GM12874 (cell line): Measurements from ENCODE around the gene PPP1R9A.

Experiments
- TF ChIP-seq, protein P1 (sequence below): IDR thresholded peaks from 2 replicates; pipeline ENCODE4 v1.5.1; 2011; ENCODE audit warnings: low read depth, mild to moderate bottlenecking, control low read depth, low read length, moderate library complexity; ENCODE audit not compliant: insufficient read depth

PPP1R9A gene

GRCh38 chr7:94957061-94957460, 49.7 kb downstream of the PPP1R9A start:
- TF ChIP-seq, protein P1, sequence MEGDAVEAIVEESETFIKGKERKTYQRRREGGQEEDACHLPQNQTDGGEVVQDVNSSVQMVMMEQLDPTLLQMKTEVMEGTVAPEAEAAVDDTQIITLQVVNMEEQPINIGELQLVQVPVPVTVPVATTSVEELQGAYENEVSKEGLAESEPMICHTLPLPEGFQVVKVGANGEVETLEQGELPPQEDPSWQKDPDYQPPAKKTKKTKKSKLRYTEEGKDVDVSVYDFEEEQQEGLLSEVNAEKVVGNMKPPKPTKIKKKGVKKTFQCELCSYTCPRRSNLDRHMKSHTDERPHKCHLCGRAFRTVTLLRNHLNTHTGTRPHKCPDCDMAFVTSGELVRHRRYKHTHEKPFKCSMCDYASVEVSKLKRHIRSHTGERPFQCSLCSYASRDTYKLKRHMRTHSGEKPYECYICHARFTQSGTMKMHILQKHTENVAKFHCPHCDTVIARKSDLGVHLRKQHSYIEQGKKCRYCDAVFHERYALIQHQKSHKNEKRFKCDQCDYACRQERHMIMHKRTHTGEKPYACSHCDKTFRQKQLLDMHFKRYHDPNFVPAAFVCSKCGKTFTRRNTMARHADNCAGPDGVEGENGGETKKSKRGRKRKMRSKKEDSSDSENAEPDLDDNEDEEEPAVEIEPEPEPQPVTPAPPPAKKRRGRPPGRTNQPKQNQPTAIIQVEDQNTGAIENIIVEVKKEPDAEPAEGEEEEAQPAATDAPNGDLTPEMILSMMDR, result no peak

GRCh38 chr7:94962661-94963060, 55.3 kb downstream of the PPP1R9A start:
- TF ChIP-seq, protein P1, result no peak

DNA sequence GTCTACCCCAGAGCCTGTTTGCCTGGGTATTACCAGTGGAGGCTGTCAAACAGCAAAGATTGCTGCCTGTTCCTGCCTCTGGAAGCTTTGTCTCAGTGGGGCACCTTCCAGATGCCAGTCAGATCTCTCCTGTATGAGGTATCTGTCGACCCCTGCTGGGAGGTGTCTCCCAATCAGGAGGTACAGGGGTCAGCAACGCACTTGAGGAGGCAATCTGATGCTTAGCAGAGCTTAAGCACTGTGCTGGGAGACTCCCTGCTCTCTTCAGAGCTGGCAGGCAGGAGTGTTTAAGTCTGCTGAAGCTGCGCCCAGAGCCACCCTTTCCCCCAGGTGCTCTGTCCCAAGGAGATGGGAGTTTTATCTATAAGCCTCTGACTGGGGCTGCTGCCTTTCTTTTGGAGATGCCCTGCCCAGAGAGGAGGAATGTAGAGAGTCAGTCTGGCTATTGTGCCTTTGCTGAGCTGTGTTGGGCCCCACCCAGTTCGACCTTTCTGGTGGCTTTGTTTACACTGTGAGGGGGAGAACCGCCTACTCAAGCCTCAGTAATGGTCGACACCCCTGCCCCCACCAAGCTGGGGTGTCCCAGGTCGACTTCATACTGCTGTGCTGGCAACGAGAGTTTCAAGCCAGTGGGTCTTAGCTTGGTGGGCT, 62.2 kb downstream of the PPP1R9A start:
- TF ChIP-seq, protein P1, result no peak

GRCh38 chr7:94970085-94970576, 62.7 kb downstream of the PPP1R9A start:
- TF ChIP-seq, protein P1, result no peak

DNA sequence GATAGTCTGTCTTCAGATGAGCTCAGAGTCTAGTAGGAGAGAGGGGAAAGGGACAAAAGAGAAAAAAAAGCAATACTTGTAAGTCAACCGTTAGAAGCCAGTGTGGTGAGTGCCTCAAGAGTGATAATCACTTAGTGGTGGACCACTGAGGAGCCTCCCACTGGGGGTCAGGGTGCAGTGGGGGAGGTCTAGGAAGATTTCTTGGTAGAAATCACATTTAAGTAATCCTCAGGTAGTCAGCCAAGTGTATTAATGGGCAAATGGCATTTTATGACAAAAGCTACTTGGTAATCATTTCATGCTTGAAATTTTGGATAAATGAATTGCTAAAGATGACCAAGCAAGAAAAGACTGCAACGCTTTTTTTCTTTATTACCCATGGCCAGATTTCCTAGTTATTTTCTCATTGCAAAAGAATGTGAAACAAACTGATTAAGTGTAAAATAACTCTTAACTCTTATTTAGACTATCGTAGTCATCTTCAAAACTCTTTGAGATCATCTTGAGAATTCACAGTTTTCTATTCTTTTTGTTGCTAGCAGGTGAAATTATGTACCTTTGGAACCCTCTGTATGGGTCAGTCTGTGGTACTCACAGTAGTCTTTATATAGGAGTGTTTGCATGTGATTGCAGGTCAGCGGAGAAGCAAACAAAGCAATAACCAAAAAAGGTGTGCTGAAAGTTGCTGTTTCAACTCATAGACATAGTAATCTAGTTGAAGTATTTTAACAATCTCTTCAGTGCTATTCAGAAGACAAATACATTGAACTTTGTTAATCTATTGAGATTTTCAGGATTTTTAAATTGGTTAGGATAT, 63.9 kb downstream of the PPP1R9A start:
- TF ChIP-seq, protein P1, result no peak

DNA sequence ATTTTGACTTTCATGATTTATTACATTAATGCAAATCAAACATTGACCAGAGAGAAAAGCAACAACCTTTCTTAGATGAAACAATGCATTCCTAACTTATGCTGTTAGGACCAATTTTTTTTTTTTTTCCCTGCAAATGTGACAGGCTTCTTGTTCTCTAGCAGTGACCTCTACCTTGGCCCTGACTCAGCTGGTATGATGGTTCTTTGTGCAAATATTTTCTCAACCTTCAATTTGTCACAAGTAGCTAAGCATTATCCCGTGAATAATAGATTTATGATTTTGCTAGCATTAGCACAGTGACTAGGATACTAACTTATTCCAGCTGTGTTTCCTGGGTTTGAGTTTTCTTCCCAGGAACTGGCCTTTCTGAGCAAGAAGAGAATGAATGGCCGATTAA, 64.9 kb downstream of the PPP1R9A start:
- TF ChIP-seq, protein P1, result no peak

DNA sequence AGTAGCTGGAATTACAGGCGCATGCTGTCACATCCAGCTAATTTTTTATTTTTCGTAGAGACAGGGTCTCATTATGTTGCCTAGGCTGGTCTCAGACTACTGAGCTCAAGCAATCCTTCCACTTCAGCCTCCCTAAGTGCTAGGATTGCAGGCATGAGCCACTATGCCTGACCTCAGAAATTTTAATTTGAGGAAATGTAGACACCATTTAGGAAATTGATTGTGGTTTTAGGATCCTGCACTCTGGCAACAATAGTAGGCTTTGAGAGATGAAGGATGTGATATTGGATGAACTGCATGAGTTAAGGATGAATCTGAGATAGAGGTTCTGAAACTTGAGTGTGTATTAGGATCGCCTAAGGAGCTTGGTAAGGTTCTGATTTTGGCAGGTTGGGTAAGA, 66.5 kb downstream of the PPP1R9A start:
- TF ChIP-seq, protein P1, result no peak
